ENCODE measurements around the gene ADRA2C.

ADRA2C gene

DNA sequence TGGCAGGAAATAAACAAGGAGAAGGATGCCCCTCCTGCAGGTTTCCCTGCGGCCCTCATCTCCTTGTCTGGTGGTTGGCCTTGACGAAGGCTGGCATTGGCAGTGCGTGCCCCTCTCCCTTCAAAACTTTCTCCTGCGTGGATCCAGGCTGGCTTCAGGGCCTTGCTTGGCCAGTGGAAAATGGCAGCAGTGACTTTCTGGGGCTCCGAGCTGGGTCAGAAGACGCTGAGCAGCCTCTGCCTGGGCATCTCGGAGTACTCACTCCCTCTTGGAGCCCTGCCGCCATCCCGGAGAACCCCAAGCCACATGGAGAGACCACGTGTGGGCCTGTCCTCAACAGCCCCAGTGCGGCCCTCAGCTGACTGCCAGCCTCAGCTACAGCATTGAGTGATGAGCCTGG, 39.5 kb downstream of the ADRA2C start:
- TF ChIP-seq, protein P1, sequence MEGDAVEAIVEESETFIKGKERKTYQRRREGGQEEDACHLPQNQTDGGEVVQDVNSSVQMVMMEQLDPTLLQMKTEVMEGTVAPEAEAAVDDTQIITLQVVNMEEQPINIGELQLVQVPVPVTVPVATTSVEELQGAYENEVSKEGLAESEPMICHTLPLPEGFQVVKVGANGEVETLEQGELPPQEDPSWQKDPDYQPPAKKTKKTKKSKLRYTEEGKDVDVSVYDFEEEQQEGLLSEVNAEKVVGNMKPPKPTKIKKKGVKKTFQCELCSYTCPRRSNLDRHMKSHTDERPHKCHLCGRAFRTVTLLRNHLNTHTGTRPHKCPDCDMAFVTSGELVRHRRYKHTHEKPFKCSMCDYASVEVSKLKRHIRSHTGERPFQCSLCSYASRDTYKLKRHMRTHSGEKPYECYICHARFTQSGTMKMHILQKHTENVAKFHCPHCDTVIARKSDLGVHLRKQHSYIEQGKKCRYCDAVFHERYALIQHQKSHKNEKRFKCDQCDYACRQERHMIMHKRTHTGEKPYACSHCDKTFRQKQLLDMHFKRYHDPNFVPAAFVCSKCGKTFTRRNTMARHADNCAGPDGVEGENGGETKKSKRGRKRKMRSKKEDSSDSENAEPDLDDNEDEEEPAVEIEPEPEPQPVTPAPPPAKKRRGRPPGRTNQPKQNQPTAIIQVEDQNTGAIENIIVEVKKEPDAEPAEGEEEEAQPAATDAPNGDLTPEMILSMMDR (IDR thresholded peaks at IDR 0.05; ENCODE audit: low read length, missing control alignments), result no peak
- no peak overlapping the region for H3K4me3 ChIP-seq (replicated peaks; ENCODE audit: low read depth, low read length)
- DNase-seq (ENCODE audit: low read depth), result no peak

DNA sequence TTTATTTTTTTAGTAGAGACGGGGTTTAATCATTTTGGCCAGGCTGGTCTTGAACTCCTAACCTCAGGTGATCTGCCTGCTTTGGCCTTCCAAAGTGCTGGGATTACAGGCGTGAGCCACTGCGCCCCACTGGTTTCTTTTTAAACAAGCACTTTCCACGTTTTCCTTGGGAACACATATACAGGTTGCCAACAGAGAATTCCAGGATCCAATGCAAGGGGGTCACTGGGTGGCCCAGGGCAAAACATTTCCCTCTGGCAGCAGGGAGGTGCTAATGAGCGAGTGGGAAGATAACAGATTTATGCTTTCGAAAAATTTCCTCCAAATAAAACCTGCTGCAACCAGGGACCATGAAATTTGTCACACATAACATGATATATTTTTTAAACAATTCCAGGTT, 41.1 kb downstream of the ADRA2C start:
- DNase-seq (ENCODE audit: low read depth), result no peak
- TF ChIP-seq, protein P1 (IDR thresholded peaks at IDR 0.05; ENCODE audit: low read length, missing control alignments), result no peak
- no peak overlapping the region for H3K4me3 ChIP-seq (replicated peaks; ENCODE audit: low read depth, low read length)

DNA sequence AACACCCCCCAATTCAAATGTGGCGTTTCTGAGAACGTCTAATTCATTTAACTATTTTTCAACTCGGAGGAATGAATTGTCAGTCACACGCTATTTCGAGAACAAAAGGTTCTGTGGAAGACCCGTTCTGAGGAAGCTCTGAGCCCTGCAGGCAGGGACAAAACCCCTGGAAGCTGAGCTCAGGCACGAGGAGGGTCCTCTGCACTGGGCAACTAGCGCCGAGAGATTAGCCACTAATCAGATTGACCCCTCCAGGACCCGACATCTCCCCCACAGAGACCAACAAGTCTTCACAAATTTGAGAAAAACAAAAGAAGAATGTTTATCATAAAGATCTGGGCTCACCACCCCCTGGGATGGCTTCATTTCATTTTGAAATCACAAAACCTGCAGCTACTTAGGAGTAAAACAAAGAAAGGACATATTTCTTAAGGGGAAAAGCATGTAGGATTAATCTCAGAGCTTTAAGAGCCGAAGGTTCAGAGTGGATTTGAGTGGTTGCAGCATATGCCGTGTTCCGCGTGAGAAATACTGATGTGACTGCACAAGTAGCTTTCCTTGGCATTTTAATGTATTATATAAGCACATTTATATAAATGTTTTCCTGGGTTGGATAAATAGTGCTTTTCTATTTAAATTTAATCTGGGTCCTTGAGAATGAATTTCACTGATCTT, 41.8 kb downstream of the ADRA2C start:
- TF ChIP-seq, protein P1 (IDR thresholded peaks at IDR 0.05; ENCODE audit: low read length, missing control alignments), result no peak
- no peak overlapping the region for H3K4me3 ChIP-seq (replicated peaks; ENCODE audit: low read depth, low read length)
- DNase-seq (ENCODE audit: low read depth), result no peak

DNA sequence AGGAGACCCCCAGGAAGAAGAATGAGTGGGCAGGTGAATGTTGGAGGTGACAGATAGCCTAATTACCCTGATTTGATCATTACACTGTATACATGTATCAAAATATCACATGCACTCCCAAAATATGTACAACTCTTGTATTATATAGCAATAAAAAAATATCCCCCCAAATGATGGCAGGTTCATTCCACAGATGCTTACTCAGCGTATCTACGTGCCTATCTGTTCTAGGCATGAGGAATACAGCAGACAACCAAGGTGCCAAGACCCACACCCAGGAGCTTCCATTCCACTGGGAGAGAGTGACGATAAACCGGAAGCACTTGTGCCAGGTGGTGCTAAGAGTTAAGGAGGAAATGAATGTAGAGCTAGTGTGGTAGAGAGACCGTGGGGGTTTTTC, 42.4 kb downstream of the ADRA2C start:
- no peak overlapping the region for H3K4me3 ChIP-seq (replicated peaks; ENCODE audit: low read depth, low read length)
- DNase-seq (ENCODE audit: low read depth), result no peak
- TF ChIP-seq, protein P1 (IDR thresholded peaks at IDR 0.05; ENCODE audit: low read length, missing control alignments), result no peak

DNA sequence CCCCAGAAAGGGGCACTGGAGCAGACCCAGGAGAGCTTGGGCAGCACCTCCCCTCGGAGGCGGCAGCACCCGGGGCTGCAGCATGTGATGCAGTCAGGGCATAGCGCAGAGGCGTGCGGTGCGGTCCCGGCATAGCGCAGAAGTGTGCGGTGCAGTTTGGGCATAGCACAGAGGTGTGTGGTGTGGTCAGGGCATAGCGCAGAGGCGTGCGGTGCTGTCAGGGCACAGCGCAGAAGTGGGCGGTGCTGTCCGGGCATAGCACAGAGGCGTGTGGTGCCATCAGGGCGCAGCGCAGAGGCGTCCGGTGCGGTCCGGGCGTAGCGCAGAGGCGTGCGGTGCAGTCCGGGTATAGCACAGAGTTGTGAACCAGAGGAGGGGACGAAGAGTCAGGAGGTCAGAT, 42.8 kb downstream of the ADRA2C start:
- TF ChIP-seq, protein P1 (IDR thresholded peaks at IDR 0.05; ENCODE audit: low read length, missing control alignments), result no peak
- no peak overlapping the region for H3K4me3 ChIP-seq (replicated peaks; ENCODE audit: low read depth, low read length)
- no peak for DNase-seq (ENCODE audit: low read depth)

DNA sequence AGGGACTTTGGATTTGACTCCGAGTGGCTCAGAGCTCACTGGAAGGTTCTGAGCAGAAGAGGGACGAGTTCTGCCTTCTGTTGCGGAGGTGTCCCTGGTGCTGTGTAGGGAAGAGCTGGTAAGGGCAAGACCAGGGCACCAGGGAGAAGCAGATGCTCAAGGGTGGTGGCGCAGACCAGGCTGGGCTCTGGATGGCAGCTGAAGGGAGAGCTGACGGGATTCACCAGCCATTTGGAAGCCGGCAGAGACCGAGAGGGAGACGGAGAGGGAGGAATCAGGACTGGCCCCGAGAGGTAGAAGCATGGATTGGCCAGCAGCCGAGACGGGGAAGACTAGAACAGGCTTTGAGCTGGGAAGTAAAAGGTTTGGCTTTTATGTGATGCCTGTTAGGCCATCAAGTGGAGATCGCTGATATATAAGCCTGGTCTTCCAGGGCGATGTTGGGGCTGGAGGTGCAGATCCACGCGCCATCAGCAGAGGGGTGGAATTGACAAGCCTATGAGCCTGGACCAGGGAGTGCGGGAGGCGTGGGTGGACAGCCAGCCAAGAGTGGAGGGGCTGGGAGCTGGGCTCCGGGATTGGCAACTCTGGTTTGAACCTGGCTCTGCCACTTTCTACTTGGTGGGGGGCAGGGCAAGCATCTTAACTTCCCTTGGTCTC, 43.4 kb downstream of the ADRA2C start:
- TF ChIP-seq, protein P1 (IDR thresholded peaks at IDR 0.05; ENCODE audit: low read length, missing control alignments), result no peak
- no peak for DNase-seq (ENCODE audit: low read depth)
- H3K4me3 ChIP-seq (replicated peaks; ENCODE audit: low read depth, low read length), result no peak overlapping the region
